ENCODE data around the gene MAFG.

Gene MAFG

DNA sequence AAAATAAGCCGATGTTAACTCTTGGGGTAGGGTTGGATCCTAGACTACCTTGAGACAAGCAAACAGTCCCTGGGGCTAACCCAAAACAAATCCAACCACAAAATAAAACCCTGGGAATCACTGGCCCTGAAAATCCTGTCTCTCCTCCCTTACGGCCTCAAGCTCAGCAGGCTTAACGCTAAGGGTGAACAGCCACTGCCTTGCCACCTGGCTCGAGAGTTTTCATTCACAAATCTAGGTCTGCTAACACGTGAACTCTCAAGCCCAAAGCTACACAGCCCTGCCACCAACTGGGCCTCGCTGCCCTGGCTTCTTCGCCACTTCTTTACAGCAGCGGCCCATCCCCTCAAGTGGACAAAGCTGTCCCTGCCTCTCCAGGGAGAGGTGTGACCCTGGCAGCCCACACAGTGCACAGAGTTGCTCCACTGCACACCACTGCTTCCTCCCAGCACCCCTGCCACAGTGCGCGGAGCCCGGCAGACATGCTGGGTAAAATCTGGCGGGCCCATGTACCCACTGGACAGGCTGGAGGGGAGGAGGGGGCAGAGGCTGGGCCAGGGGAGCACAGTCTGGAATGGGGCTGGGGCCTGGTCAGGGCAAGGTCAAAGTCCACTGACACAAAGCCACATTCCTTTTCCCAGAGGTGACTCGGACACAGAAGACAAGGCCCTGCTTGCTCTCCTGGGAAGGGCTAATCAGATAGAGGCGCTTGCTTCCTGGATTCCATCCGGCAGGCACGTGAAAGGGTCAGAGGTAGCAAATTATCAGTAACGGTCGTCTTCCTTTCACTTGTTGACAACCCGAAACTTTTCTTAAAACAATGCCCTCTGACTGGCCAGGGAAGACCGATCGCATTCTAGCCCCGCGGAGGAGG, 17.3 kb downstream of the MAFG start:
- Histone ChIP-seq H3K27ac (ENCODE audit: low read depth, low read length) (peak overlapping the region; percentile 59), H3K36me3 (ENCODE audit: control insufficient read depth, insufficient read depth, low read length) (peaks cover 39% of the 10 kb centered on the region), H3K4me3 (ENCODE audit: low read depth, low read length) (peak overlapping the region; percentile 86), H3K9ac (ENCODE audit: low read depth, low read length) (no peak overlapping the region), H3K4me1 (ENCODE audit: control insufficient read depth, insufficient read depth, low read length) (0 out of 2 replicates have a peak, but pooled peaks cover 4% of the 10 kb centered on the region), H3K27me3 (ENCODE audit: control insufficient read depth, insufficient read depth, low read length) (no peaks in the 10 kb centered on the region), H3K9me3 (ENCODE audit: control insufficient read depth, insufficient read depth, low read length) (no peaks in the 10 kb centered on the region)

DNA sequence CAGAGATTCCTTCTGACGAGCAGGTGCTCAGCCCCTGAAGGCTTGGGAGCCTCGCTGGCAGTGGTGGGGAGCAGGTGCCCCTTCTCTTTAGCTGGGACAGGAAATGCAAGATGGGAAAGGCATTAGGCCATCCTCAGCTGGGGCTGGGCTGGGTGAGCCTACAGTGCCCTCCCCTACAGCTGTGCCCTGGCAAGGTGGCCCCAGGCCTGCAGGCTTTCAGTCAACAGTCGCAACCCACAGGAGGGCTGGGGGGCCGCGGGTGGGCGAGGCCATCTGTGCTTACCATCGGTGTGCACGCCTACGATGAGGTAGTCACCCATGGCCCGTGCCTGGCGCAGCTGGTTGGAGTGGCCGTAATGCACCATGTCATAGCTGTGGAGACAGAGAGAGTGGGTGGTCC, 18.3 kb downstream of the MAFG start:
- no peak overlapping the region for H3K27ac ChIP-seq (ENCODE audit: low read depth, low read length)

DNA sequence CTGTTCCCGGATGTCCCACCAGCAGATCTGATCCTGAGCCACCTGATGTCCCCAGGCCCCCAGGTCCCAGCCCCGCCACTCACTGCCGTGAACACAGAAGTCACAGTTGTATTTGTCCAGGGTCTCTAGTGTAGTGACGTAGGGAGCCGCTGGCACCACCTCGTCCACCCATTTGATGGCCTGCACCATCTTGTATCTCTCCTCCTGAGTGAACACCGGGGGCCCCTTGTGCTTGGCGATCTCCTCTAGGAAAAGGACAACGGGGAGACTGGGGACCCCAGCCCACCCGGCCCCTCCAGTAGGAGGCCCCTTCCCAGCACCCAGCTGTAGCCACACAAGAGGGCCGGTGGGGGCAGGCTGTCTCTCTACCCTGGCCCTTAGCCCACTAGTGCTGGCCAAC, 18.7 kb downstream of the MAFG start:
- Histone ChIP-seq H3K4me1 (ENCODE audit: control insufficient read depth, insufficient read depth, low read length) (0 out of 2 replicates have a peak, but pooled peaks cover 4% of the 10 kb centered on the region), H3K4me3 (ENCODE audit: low read depth, low read length) (no peak overlapping the region), H3K27me3 (ENCODE audit: control insufficient read depth, insufficient read depth, low read length) (no peaks in the 10 kb centered on the region), H3K9ac (ENCODE audit: low read depth, low read length) (no peak overlapping the region), H3K36me3 (ENCODE audit: control insufficient read depth, insufficient read depth, low read length) (peaks cover 28% of the 10 kb centered on the region), H3K27ac (ENCODE audit: low read depth, low read length) (no peak overlapping the region), H3K9me3 (ENCODE audit: control insufficient read depth, insufficient read depth, low read length) (no peaks in the 10 kb centered on the region)

More for the DNA sequence above, 18.3 kb downstream of the MAFG start:
- Histone ChIP-seq H3K9me3 (ENCODE audit: control insufficient read depth, insufficient read depth, low read length) (no peaks in the 10 kb centered on the region), H3K4me3 (ENCODE audit: low read depth, low read length) (no peak overlapping the region), H3K9ac (ENCODE audit: low read depth, low read length) (no peak overlapping the region), H3K4me1 (ENCODE audit: control insufficient read depth, insufficient read depth, low read length) (0 out of 2 replicates have a peak, but pooled peaks cover 4% of the 10 kb centered on the region), H3K36me3 (ENCODE audit: control insufficient read depth, insufficient read depth, low read length) (peaks cover 30% of the 10 kb centered on the region), H3K27me3 (ENCODE audit: control insufficient read depth, insufficient read depth, low read length) (no peaks in the 10 kb centered on the region)

DNA sequence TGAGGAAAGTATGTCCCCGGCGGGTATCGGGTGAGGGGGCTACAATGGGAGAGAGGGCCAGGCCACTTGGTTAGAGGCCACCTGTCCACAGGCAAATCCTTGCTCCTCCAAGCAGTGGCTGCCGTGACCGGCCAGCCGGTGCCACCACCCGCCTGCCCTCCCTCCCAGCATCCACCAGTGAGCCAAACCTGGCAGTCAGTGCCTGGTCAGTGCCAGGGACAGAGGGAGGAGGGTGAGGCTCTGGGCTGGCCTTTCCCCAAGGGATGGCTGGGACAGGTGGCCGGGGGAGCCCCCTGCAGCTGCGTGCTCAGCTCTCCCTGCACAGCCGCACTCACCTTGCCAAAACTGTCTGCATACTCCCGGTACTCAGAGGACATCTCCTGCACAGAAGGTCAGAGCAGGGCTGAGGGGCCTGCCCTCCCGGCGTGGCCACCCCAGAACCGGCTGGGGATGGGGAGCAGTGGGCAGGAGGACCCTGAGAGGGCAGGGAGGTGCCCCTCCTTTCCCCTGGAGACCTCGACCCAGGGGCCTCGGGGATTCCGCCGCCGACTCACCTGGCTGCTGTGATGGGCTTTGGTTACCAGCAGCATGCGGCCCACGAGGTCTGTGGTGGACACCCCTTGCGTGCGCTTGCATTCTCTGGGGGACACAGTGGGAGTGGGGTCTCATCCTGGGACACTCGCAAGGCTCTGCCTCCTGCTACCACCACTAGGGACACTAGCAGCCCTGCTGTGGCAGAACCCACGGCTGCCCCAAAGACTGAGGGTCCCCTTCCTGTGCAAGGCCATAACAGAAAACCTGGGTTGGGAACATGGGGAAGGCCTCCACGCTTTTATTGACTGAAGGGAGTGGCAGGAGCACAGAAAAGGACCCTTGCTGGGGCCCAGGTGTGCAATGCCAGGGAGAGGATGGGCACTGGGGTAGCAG, 20.1 kb downstream of the MAFG start:
- Histone ChIP-seq H3K36me3 (ENCODE audit: control insufficient read depth, insufficient read depth, low read length) (peaks cover 14% of the 10 kb centered on the region), H3K9ac (ENCODE audit: low read depth, low read length) (no peak overlapping the region)

DNA sequence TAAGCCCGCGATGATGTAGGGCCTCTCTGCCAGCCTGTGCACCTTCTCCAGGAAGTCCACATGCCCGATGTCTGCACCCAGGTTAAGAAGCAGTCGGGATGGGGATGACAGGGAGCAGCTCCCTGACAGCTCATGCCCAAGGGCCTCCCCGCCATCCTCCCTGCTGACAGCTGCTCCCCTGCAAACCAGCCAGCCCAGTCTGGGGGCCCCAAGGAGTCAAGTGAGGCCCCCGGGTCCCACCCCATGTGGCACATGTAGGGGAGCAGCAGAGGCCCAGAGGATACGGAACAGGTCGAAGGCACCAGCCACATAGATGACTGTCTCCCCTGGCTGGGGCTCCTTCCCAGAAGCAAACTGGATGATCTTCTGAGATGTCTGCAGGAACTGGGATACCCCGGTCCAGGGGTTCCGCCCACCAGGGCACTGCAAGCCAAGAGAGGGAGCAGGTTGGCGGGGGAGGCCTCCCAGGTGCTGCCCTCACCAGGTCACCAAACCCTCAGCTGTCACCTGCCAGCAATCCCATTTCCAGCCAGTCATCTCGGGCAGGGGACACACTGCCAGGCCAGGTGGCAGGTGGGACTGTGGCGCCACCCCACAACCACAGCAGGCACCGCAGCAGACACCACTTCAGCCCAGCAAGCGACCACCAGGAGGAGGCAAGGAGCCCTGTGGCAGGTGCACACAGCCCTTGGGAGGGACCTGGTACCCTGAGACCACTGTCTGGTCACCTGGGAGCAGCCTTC, 20.9 kb downstream of the MAFG start:
- Histone ChIP-seq H3K9ac (ENCODE audit: low read depth, low read length) (no peak overlapping the region), H3K9me3 (ENCODE audit: control insufficient read depth, insufficient read depth, low read length) (no peaks in the 10 kb centered on the region), H3K27ac (ENCODE audit: low read depth, low read length) (no peak overlapping the region), H3K36me3 (ENCODE audit: control insufficient read depth, insufficient read depth, low read length) (peaks cover 11% of the 10 kb centered on the region), H3K4me3 (ENCODE audit: low read depth, low read length) (no peak overlapping the region), H3K27me3 (ENCODE audit: control insufficient read depth, insufficient read depth, low read length) (peaks cover 14% of the 10 kb centered on the region), H3K4me1 (ENCODE audit: control insufficient read depth, insufficient read depth, low read length) (0 out of 2 replicates have a peak, but pooled peaks cover 4% of the 10 kb centered on the region)

More for the DNA sequence above, 20.1 kb downstream of the MAFG start:
- H3K27ac ChIP-seq (ENCODE audit: low read depth, low read length): no peak overlapping the region
- peaks cover 7% of the 10 kb centered on the region for H3K27me3 ChIP-seq (ENCODE audit: control insufficient read depth, insufficient read depth, low read length)
- H3K4me1 ChIP-seq (ENCODE audit: control insufficient read depth, insufficient read depth, low read length): 0 out of 2 replicates have a peak, but pooled peaks cover 4% of the 10 kb centered on the region
- H3K4me3 ChIP-seq (ENCODE audit: low read depth, low read length): no peak overlapping the region
- no peaks in the 10 kb centered on the region for H3K9me3 ChIP-seq (ENCODE audit: control insufficient read depth, insufficient read depth, low read length)

DNA sequence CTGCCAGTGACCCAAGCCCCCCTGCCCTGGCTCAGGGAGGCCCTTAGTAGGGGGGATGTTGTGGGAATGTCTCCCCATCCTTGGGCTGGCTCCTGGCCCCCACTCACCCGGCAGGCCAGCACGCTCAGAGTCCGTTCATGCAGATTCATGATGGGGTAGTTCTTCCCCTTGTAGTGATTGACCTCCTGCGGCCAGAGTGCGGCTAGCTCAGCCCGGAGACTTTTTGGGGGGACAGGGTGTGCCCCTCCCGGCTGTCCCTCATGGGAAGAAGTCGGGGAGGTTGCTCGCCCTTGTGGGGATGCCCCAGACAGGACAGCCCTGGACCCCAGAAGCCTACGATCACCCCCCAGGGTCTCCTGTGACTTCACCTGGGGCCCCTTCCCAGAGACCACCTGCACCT, 21.5 kb downstream of the MAFG start:
- Histone ChIP-seq H3K36me3 (ENCODE audit: control insufficient read depth, insufficient read depth, low read length) (peaks cover 11% of the 10 kb centered on the region), H3K27ac (ENCODE audit: low read depth, low read length) (no peak overlapping the region), H3K9me3 (ENCODE audit: control insufficient read depth, insufficient read depth, low read length) (no peaks in the 10 kb centered on the region), H3K4me1 (ENCODE audit: control insufficient read depth, insufficient read depth, low read length) (0 out of 2 replicates have a peak, but pooled peaks cover 4% of the 10 kb centered on the region), H3K27me3 (ENCODE audit: control insufficient read depth, insufficient read depth, low read length) (peaks cover 20% of the 10 kb centered on the region), H3K9ac (ENCODE audit: low read depth, low read length) (no peak overlapping the region), H3K4me3 (ENCODE audit: low read depth, low read length) (no peak overlapping the region)

DNA sequence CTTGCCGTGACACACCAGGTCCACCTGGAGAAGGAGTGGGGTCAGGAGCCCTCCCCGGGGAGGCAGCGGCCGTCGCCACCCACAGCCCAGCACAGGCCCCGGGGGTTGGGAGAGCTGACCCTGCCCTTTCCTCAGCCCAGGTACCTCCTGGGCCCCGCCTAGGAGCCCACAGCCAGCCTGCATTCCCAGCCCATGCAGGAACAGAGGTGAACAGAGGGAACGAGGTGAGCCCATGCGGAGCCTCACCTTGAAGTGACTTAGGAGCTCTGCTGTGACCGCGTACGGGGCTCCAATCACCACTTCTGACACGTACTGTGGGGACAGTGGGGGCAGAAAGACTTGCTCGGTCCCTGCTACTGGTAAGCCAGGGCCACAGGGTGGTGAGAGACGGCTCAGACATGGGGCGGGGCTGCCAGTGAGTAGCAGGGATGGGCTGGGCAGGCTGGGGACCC, 22.1 kb downstream of the MAFG start:
- Histone ChIP-seq H3K9ac (ENCODE audit: low read depth, low read length) (no peak overlapping the region), H3K9me3 (ENCODE audit: control insufficient read depth, insufficient read depth, low read length) (no peaks in the 10 kb centered on the region), H3K4me3 (ENCODE audit: low read depth, low read length) (no peak overlapping the region), H3K27ac (ENCODE audit: low read depth, low read length) (no peak overlapping the region), H3K27me3 (ENCODE audit: control insufficient read depth, insufficient read depth, low read length) (peaks cover 24% of the 10 kb centered on the region), H3K4me1 (ENCODE audit: control insufficient read depth, insufficient read depth, low read length) (0 out of 2 replicates have a peak, but pooled peaks cover 4% of the 10 kb centered on the region), H3K36me3 (ENCODE audit: control insufficient read depth, insufficient read depth, low read length) (peaks cover 11% of the 10 kb centered on the region)

DNA sequence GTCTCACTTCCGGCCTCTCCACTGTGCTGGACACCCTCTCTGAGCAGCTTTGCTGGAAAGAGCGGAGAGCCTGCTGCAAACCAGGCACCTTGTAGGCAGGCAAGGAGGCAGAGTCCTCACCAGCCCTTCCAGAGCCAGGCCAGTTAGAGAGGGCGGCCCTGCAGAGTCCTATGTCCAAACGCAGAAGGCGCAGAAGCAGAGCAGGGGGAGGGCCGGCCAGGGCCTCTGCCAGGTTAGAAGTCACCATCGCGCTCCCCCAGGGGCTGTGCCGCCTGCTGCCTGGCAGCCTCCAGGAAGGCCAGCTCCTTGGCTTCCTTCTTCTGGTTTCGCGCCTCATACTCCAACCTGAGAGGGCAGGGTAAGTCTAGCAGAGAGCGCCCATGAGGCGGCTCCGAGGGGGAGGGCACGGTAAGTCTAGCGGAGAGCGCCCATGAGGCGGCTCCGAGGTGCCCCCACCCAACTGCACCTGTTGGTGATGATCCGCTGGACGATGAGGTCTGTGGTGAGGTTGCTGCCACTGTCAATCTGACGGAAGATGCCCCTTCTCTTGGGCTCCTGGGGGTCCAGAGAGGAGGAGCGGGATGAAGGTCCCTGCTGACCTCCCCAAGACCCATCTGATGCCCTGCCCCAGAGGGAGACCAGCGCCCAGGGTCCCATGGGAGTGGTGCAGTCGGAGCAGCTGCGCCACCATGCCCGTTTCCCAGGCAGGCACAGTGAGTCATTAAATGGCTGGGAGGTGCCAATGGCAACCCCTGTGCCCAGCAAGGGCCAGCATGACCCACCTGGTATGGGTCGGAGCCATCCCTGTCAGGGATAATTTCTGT, 22.7 kb downstream of the MAFG start:
- Histone ChIP-seq H3K27me3 (ENCODE audit: control insufficient read depth, insufficient read depth, low read length) (peaks cover 24% of the 10 kb centered on the region), H3K36me3 (ENCODE audit: control insufficient read depth, insufficient read depth, low read length) (peaks cover 17% of the 10 kb centered on the region), H3K4me3 (ENCODE audit: low read depth, low read length) (no peak overlapping the region), H3K27ac (ENCODE audit: low read depth, low read length) (no peak overlapping the region), H3K9ac (ENCODE audit: low read depth, low read length) (no peak overlapping the region), H3K4me1 (ENCODE audit: control insufficient read depth, insufficient read depth, low read length) (no peaks in the 10 kb centered on the region), H3K9me3 (ENCODE audit: control insufficient read depth, insufficient read depth, low read length) (no peaks in the 10 kb centered on the region)

DNA sequence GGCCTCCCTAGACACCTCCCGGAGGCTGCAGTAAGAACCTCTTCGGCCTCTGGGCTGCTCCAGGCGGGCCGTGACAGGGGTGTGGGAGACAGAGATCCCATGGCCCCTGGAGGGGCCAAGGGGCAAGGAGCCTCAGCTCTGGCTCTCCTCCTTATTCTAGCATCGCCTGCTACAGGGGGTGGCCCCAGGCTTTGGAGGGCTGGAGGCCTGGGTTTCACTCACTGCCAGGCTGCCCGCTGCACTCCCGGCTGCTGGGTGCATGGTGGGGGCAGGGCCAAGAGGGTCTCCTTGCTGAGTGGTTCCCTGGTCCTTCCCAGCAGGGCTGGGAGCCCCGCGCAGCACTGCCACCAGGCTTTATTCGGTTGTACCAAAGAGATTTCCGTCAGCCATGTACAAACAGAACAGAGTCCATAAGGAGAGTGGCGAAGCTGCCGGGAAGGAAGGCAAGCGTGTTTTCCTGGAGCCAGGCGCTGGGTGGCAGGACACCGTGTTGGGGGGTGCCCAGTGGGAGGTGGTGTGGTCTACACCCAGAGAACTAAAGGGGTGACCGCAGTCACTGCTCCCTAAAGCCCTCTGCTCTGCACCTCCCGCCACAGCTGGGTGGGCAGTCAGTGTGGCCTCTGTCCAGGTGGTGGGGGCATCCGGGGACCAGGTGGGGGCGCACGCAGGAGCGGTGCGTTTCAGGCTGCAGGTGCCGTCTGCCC, 23.5 kb downstream of the MAFG start:
- H3K9me3 ChIP-seq (ENCODE audit: control insufficient read depth, insufficient read depth, low read length): no peaks in the 10 kb centered on the region
- no peak overlapping the region for H3K9ac ChIP-seq (ENCODE audit: low read depth, low read length)
- H3K27me3 ChIP-seq (ENCODE audit: control insufficient read depth, insufficient read depth, low read length): peaks cover 24% of the 10 kb centered on the region
- no peak overlapping the region for H3K4me3 ChIP-seq (ENCODE audit: low read depth, low read length)
- peaks cover 25% of the 10 kb centered on the region for H3K36me3 ChIP-seq (ENCODE audit: control insufficient read depth, insufficient read depth, low read length)
- H3K27ac ChIP-seq (ENCODE audit: low read depth, low read length): no peak overlapping the region
- no peaks in the 10 kb centered on the region for H3K4me1 ChIP-seq (ENCODE audit: control insufficient read depth, insufficient read depth, low read length)
